ENCODE measurements around the gene RUNX1. TPM values are rescaled to one million over a fixed set of nuclear protein-coding genes. Genes with fewer than 3 reads are reported as not detected.

The RUNX1 gene
- total RNA-seq, 4 donors from 2014 or later: 16.2 to 34.6 (median 26.4) TPM

- no peak for TF ChIP-seq CTCF (IDR thresholded peaks at IDR 0.05; ENCODE audit: low read depth)
These were observed 144.4 kb downstream of the RUNX1 start for GRCh38 chr21:34904526-34905217.

- TF ChIP-seq CTCF (IDR thresholded peaks at IDR 0.05; ENCODE audit: low read depth): no peak
These were observed 148.7 kb downstream of the RUNX1 start for GRCh38 chr21:34900376-34900775.

GRCh38 chr21:34899760-34900159, 149.3 kb downstream of the RUNX1 start:
- TF ChIP-seq CTCF (IDR thresholded peaks at IDR 0.05; ENCODE audit: low read depth): no peak

GRCh38 chr21:34899302-34899701, 149.8 kb downstream of the RUNX1 start:
- no peak for TF ChIP-seq CTCF (IDR thresholded peaks at IDR 0.05; ENCODE audit: low read depth)

- no peak for TF ChIP-seq CTCF (IDR thresholded peaks at IDR 0.05; ENCODE audit: low read depth)
These were observed 151.3 kb downstream of the RUNX1 start for GRCh38 chr21:34897828-34898227.

GRCh38 chr21:34894401-34894800, 154.7 kb downstream of the RUNX1 start:
- TF ChIP-seq CTCF (IDR thresholded peaks at IDR 0.05; ENCODE audit: low read depth): no peak

- TF ChIP-seq CTCF (IDR thresholded peaks at IDR 0.05; ENCODE audit: low read depth): no peak
These were observed 156.9 kb downstream of the RUNX1 start for GRCh38 chr21:34892209-34892608.

All from subcutaneous adipose tissue (tissue), 4 donors.